PC-9 (cell line): ENCODE data around the gene PTPRS. TPM values are rescaled to one million over a fixed set of nuclear protein-coding genes. Genes with fewer than 3 reads are reported as not detected.

Experiments
- BruUV-seq: library from RNA; stranded (reverse); fragments of 400-500 nt; replicated peaks from 2 replicates; lab custom pipeline; 2021; lab: Mats Ljungman, UMichigan
- CTCF ChIA-PET: fragments of 300-600 bp; sonication (Branson Sonifier 250); formaldehyde crosslinking; loops from one replicate; lab custom pipeline; 2022; ENCODE audit warnings: antibody characterized with exemption; lab: Charles Lee
- POLR2A ChIA-PET: fragments of 300-600 bp; sonication (Branson Sonifier 250); formaldehyde crosslinking; loops from one replicate; lab custom pipeline; 2022; ENCODE audit warnings: antibody characterized with exemption; ENCODE audit not compliant: unreplicated experiment; lab: Charles Lee
- DNase-seq, 2 experiments: peaks; one replicate each; pipeline versions ENCODE4 v3.0.0 to v3.0.0-alpha.2; 2015 to 2022; ENCODE audit warnings: mixed read lengths in 1 of 2
- H2AFZ ChIP-seq: fragments of 200-600 bp; sonication (generic); 2 replicates; pipeline ENCODE4 v1.8.1; 2017; ENCODE audit warnings: antibody characterized with exemption
- H3F3A ChIP-seq: fragments of 200-600 bp; sonication (generic); 2 replicates; pipeline ENCODE4 v1.8.1; 2017; ENCODE audit warnings: antibody characterized with exemption, mild to moderate bottlenecking, low read depth; ENCODE audit not compliant: insufficient read depth
- H3K27ac ChIP-seq: fragments of 200-600 bp; sonication (generic); 2 replicates; pipeline ENCODE4 v1.6.1; 2016; ENCODE audit warnings: mixed run types
- H3K27me3 ChIP-seq: fragments of 200-600 bp; sonication (generic); 2 replicates; pipeline ENCODE4 v1.6.1; 2016; ENCODE audit warnings: low read depth, mixed run types; ENCODE audit not compliant: insufficient read depth
- H3K36me3 ChIP-seq: fragments of 200-600 bp; sonication (generic); 2 replicates; pipeline ENCODE4 v1.6.1; 2016; ENCODE audit warnings: low read depth, mixed run types
- H3K4me1 ChIP-seq: fragments of 200-600 bp; sonication (generic); replicated peaks from 2 replicates; pipeline ENCODE4 v1.6.1; 2016; ENCODE audit warnings: mixed run types; ENCODE audit not compliant: insufficient read depth
- H3K4me2 ChIP-seq: fragments of 200-600 bp; sonication (generic); 2 replicates; pipeline ENCODE4 v1.6.1; 2017; ENCODE audit warnings: mixed run types
- H3K4me3 ChIP-seq: fragments of 200-600 bp; sonication (generic); 2 replicates; pipeline ENCODE4 v1.6.1; 2016; ENCODE audit warnings: mixed run types
- H3K79me2 ChIP-seq: fragments of 200-600 bp; sonication (generic); 2 replicates; pipeline ENCODE4 v1.6.1; 2017; ENCODE audit warnings: low read depth, mixed run types
- H3K9me2 ChIP-seq: fragments of 200-600 bp; sonication (generic); 2 replicates; pipeline ENCODE4 v1.8.1; 2017; ENCODE audit warnings: mild to moderate bottlenecking; ENCODE audit not compliant: insufficient read depth
- H3K9me3 ChIP-seq: fragments of 200-600 bp; sonication (generic); 2 replicates; pipeline ENCODE4 v1.8.1; 2016; ENCODE audit warnings: low read depth; ENCODE audit not compliant: insufficient read depth
- H4K20me1 ChIP-seq: fragments of 200-600 bp; sonication (generic); 2 replicates; pipeline ENCODE4 v1.8.1; 2017; ENCODE audit not compliant: insufficient read depth
- EZH2 ChIP-seq: fragments of 200-600 bp; sonication (generic); IDR thresholded peaks from 2 replicates; pipeline ENCODE4 v1.8.0; 2017; ENCODE audit warnings: antibody characterized with exemption, low read depth
- intact Hi-C: fragments of 100-400 bp; cut with micrococcal nuclease; formaldehyde crosslinking; loops from one replicate; pipeline ENCODE4 v1.10.0; 2022; ENCODE audit not compliant: unreplicated experiment
- total RNA-seq: library from RNA; stranded (reverse); gene quantifications from 2 replicates; pipeline ENCODE4 v1.2.3, GENCODE V29; 2021
- TF ChIP-seq, protein P1 (sequence below): fragments of 200-600 bp; sonication (generic); conservative IDR thresholded peaks from 2 replicates; pipeline ENCODE4 v1.6.1; 2017; ENCODE audit warnings: mixed run types, antibody characterized with exemption, mild to moderate bottlenecking, moderate library complexity

PTPRS gene
- total RNA-seq, 1 experiment from 2014 or later: 131 TPM

DNA sequence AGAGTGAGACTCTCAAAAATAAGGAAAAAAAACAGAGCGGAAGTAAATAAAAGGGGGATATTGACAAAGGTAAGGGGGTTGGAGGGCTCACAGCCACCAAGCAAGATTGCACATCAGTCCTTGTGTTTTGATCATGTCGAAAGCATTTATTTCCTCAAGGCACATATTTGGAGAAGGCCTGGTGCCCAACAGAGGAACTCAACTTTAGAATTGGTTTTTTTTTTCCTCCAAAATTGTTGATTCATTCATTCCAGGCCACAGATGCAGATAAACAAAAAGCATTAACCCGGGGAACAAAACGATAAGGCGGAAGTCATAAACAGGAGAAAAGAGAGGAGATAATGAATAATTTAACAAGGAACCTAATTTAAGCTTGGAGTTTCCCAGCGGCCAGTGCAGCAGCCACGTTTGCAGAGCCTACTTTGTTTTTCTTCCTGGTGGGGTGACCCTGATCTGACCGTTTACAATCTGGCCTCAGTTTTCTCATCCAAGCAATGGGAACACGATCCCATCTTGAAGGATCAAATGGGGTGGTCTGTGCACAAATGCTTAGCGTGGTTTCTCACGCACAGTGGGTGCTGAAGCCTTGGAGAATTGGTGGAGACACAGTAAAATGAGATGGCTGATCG, 2.1 kb upstream of the PTPRS start:
- H3K9me3 ChIP-seq: no peaks in the 10 kb centered on the region
- DNase-seq: peak in 1 of 2 experiments; percentile 62
- no peaks in the 10 kb centered on the region for H4K20me1 ChIP-seq
- no peak overlapping the region for H3K4me3 ChIP-seq
- peaks cover 20% of the 10 kb centered on the region for H3K4me1 ChIP-seq
- H3F3A ChIP-seq: peaks cover 27% of the 10 kb centered on the region; the same call in 1 of the 2 replicates
- no peak overlapping the region for H2AFZ ChIP-seq
- ChIA-PET CTCF (no interaction called here), POLR2A (no interaction called here)
- BruUV-seq: no TSS peak
- H3K27ac ChIP-seq: no peak overlapping the region
- no peak overlapping the region for H3K4me2 ChIP-seq
- no peak for TF ChIP-seq EZH2
- TF ChIP-seq, protein P1, sequence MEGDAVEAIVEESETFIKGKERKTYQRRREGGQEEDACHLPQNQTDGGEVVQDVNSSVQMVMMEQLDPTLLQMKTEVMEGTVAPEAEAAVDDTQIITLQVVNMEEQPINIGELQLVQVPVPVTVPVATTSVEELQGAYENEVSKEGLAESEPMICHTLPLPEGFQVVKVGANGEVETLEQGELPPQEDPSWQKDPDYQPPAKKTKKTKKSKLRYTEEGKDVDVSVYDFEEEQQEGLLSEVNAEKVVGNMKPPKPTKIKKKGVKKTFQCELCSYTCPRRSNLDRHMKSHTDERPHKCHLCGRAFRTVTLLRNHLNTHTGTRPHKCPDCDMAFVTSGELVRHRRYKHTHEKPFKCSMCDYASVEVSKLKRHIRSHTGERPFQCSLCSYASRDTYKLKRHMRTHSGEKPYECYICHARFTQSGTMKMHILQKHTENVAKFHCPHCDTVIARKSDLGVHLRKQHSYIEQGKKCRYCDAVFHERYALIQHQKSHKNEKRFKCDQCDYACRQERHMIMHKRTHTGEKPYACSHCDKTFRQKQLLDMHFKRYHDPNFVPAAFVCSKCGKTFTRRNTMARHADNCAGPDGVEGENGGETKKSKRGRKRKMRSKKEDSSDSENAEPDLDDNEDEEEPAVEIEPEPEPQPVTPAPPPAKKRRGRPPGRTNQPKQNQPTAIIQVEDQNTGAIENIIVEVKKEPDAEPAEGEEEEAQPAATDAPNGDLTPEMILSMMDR: no peak
- no peaks in the 10 kb centered on the region for H3K36me3 ChIP-seq
- no peaks in the 10 kb centered on the region for H3K9me2 ChIP-seq
- intact Hi-C loops: no loop called here
- no peaks in the 10 kb centered on the region for H3K27me3 ChIP-seq
- peaks cover 6% of the 10 kb centered on the region; the same call in 1 of the 2 replicates for H3K79me2 ChIP-seq

DNA sequence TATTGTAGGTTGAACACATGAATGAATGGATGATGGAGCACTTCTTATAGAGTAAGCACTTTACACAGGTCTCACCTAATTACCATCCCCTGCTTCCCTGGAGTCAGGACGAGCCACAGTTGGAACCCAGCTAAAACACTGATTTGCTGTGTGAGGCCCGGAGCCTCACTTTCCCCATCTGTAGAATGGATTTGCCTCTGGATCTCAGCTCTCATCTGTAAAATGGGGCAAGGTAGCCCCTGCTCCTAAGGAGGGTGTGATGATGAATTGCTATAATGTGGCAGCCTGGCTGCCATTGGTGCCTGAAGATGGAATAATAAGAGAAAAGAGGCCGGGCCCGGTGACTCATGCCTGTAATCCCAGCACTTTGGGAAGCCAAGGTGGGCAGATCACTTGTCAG, 1.4 kb upstream of the PTPRS start:
- CTCF ChIA-PET: no interaction called here
- H3K9me3 ChIP-seq: no peaks in the 10 kb centered on the region
- POLR2A ChIA-PET: no interaction called here
- H4K20me1 ChIP-seq: no peaks in the 10 kb centered on the region
- no peaks in the 10 kb centered on the region for H3K27me3 ChIP-seq
- H3K27ac ChIP-seq: no peak overlapping the region
- no peak overlapping the region for H2AFZ ChIP-seq
- H3F3A ChIP-seq: peaks cover 27% of the 10 kb centered on the region; the same call in 1 of the 2 replicates
- TF ChIP-seq, protein P1: no peak
- TF ChIP-seq EZH2: no peak
- H3K36me3 ChIP-seq: no peaks in the 10 kb centered on the region
- no peak for DNase-seq
- no TSS peak for BruUV-seq
- H3K79me2 ChIP-seq: peaks cover 6% of the 10 kb centered on the region; the same call in 1 of the 2 replicates
- H3K4me2 ChIP-seq: no peak overlapping the region
- H3K4me1 ChIP-seq: peaks cover 20% of the 10 kb centered on the region
- no peaks in the 10 kb centered on the region for H3K9me2 ChIP-seq
- H3K4me3 ChIP-seq: no peak overlapping the region
- intact Hi-C loops: no loop called here

DNA sequence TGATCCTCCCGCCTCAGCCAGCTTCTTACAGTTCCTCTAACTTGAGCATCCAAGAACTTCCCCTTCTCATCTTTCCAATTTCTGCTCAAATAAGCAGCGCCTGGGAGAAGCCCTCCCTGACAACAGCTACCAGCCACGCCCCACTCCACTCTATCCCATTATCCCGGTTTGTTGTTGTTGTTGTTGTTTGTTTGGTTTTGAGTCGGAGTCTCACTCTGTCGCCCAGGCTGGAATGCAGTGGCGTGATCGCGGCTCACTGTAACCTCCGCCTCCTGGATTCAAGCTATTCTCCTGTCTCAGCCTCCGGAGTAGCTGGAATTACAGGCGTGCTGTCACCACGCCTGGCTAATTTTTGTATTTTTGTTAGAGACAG, 822 bp upstream of the PTPRS start:
- Histone ChIP-seq H3K4me2 (no peak overlapping the region), H3K9me3 (no peaks in the 10 kb centered on the region), H3K27ac (no peak overlapping the region), H3K4me3 (no peak overlapping the region), H3K4me1 (peaks cover 19% of the 10 kb centered on the region), H3K79me2 (peaks cover 6% of the 10 kb centered on the region; the same call in 1 of the 2 replicates), H3K27me3 (no peaks in the 10 kb centered on the region), H3F3A (peaks cover 23% of the 10 kb centered on the region; the same call in 1 of the 2 replicates), H4K20me1 (no peaks in the 10 kb centered on the region), H2AFZ (no peak overlapping the region), H3K36me3 (no peaks in the 10 kb centered on the region), H3K9me2 (no peaks in the 10 kb centered on the region)
- POLR2A ChIA-PET: no interaction called here
- DNase-seq: no peak
- intact Hi-C loops: no loop called here
- CTCF ChIA-PET: no interaction called here
- TF ChIP-seq, protein P1: no peak
- TF ChIP-seq EZH2: no peak
- BruUV-seq: no TSS peak
